Coronary artery (tissue), 2 donors: ENCODE results near the gene WFDC8.

Source experiments
- DNase-seq: peaks from one replicate; pipeline ENCODE4 v3.0.0-alpha.2; 2017; ENCODE audit warnings: low spot score
- H3K27ac ChIP-seq, 2 donors: fragments of 200-600 bp; sonication (generic); one replicate each; pipeline ENCODE4 v1.5.1; 2016 to 2019
- H3K4me3 ChIP-seq: fragments of 200-600 bp; sonication (generic); 2 replicates; pipeline ENCODE4 v1.5.1; 2016; ENCODE audit warnings: mild to moderate bottlenecking, moderate library complexity
- CTCF ChIP-seq: fragments of 200-600 bp; sonication (generic); IDR thresholded peaks from one replicate; pipeline ENCODE4 v1.5.1; 2019; ENCODE audit warnings: antibody characterized with exemption

Gene WFDC8

GRCh38 chr20:45579184-45579583 is at the start of gene WFDC8:
Gene WFDC8, minus strand, starts transcription at chr20:45579284. Its CDS starts 37 bp downstream, at chr20:45579247.
- H3K4me3 ChIP-seq: no peak within 1 kb of the TSS
- TF ChIP-seq CTCF: no peak
- DNase-seq: no peak
- H3K27ac ChIP-seq: no peak within 1 kb of the TSS

- DNase-seq: no peak
- no peak for TF ChIP-seq CTCF
- H3K4me3 ChIP-seq: no peak overlapping the region
- H3K27ac ChIP-seq: no peak overlapping the region
These were observed 47.5 kb upstream of the WFDC8 start for GRCh38 chr20:45626540-45626939.

- no peak overlapping the region for H3K27ac ChIP-seq
- no peak for TF ChIP-seq CTCF
- no peak for DNase-seq
- no peak overlapping the region for H3K4me3 ChIP-seq
These were observed 42.5 kb upstream of the WFDC8 start for GRCh38 chr20:45621593-45621992.

GRCh38 chr20:45617591-45617990 is 38.5 kb upstream of the WFDC8 start:
- H3K27ac ChIP-seq: no peak overlapping the region
- DNase-seq: no peak
- no peak overlapping the region for H3K4me3 ChIP-seq
- no peak for TF ChIP-seq CTCF

GRCh38 chr20:45612314-45612713 is 33.2 kb upstream of the WFDC8 start:
- no peak overlapping the region for H3K27ac ChIP-seq
- no peak overlapping the region for H3K4me3 ChIP-seq
- TF ChIP-seq CTCF: no peak
- DNase-seq: no peak

- no peak overlapping the region for H3K27ac ChIP-seq
- H3K4me3 ChIP-seq: no peak overlapping the region
- no peak for DNase-seq
- TF ChIP-seq CTCF: no peak
These were observed 32.0 kb upstream of the WFDC8 start for GRCh38 chr20:45611054-45611453.

GRCh38 chr20:45607810-45608209 is 28.7 kb upstream of the WFDC8 start:
- Histone ChIP-seq H3K4me3 (no peak overlapping the region), H3K27ac (no peak overlapping the region)
- no peak for TF ChIP-seq CTCF
- no peak for DNase-seq
